HG03442 (cell line): Measurements from ENCODE around the gene ACSM5.

Experiments
- ATAC-seq: cut with Tn5 transposase; IDR thresholded peaks from one replicate; pipeline ENCODE4 v1.9.1; 2021; ENCODE audit warnings: mild to moderate bottlenecking, moderate library complexity; ENCODE audit not compliant: unreplicated experiment

The ACSM5 gene

GRCh38 chr16:20409398-20410120 is at the start of gene ACSM5:
ACSM5 (plus strand) TSS chr16:20409534; CDS start chr16:20411485, 1,951 bp downstream.
- ATAC-seq: peak; percentile 34

- no peak for ATAC-seq
These were observed 49.3 kb upstream of the ACSM5 start for GRCh38 chr16:20359997-20360396.

GRCh38 chr16:20363191-20363590 is 46.1 kb upstream of the ACSM5 start:
- ATAC-seq: no peak

GRCh38 chr16:20364051-20364450 is 45.3 kb upstream of the ACSM5 start:
- no peak for ATAC-seq

- ATAC-seq: no peak
These were observed 39.8 kb upstream of the ACSM5 start for GRCh38 chr16:20369452-20370054.

GRCh38 chr16:20372701-20373100 is 36.6 kb upstream of the ACSM5 start:
- ATAC-seq: no peak

- ATAC-seq: no peak
These were observed 32.2 kb upstream of the ACSM5 start for GRCh38 chr16:20377181-20377580.

GRCh38 chr16:20380782-20381181 is 28.6 kb upstream of the ACSM5 start:
- ATAC-seq: no peak

- no peak for ATAC-seq
These were observed 27.0 kb upstream of the ACSM5 start for GRCh38 chr16:20382202-20382948.

- ATAC-seq: no peak
These were observed 26.0 kb upstream of the ACSM5 start for GRCh38 chr16:20383106-20384029.

- no peak for ATAC-seq
These were observed 23.2 kb upstream of the ACSM5 start for GRCh38 chr16:20385844-20386832.

GRCh38 chr16:20387978-20388377 is 21.4 kb upstream of the ACSM5 start:
- no peak for ATAC-seq

GRCh38 chr16:20388854-20389253 is 20.5 kb upstream of the ACSM5 start:
- ATAC-seq: no peak

- ATAC-seq: no peak
These were observed 18.3 kb upstream of the ACSM5 start for GRCh38 chr16:20391045-20391444.

GRCh38 chr16:20393801-20394577 is 15.3 kb upstream of the ACSM5 start:
- no peak for ATAC-seq

- ATAC-seq: no peak
These were observed 13.4 kb upstream of the ACSM5 start for GRCh38 chr16:20395946-20396345.

GRCh38 chr16:20396846-20397467 is 12.4 kb upstream of the ACSM5 start:
- no peak for ATAC-seq

- no peak for ATAC-seq
These were observed 11.8 kb upstream of the ACSM5 start for GRCh38 chr16:20397468-20398074.
